Measurements from ENCODE around the gene HEATR1. TPM values are rescaled to one million over a fixed set of nuclear protein-coding genes. Genes with fewer than 3 reads are reported as not detected.

HEATR1 gene
- total and polyA plus RNA-seq, 2 donors from 2014 or later = 2.9 to 34.4 TPM

DNA sequence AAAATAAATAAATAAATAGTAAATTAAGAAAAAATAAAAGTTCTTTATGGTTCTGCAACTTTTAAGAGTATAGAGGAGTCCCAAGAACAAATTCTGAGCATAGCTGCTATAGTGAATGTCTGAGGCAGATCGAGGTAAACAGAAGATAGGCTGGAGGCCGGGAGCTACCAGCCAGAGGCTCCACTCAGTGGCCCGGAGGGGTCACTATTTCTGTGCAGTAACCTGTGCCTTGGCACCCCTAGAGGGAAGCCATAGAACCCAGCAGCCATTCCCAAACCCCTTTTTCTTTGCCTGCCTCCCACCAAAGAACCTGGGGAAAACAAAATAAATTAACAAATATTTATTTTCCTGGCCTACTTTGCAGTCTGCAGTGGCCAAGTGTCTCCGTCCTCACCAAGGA, 38.4 kb upstream of the HEATR1 start:
- H3K4me3 ChIP-seq (ENCODE audit: low read length in 3 of 3) = no peak overlapping the region
- TF ChIP-seq, protein P1, sequence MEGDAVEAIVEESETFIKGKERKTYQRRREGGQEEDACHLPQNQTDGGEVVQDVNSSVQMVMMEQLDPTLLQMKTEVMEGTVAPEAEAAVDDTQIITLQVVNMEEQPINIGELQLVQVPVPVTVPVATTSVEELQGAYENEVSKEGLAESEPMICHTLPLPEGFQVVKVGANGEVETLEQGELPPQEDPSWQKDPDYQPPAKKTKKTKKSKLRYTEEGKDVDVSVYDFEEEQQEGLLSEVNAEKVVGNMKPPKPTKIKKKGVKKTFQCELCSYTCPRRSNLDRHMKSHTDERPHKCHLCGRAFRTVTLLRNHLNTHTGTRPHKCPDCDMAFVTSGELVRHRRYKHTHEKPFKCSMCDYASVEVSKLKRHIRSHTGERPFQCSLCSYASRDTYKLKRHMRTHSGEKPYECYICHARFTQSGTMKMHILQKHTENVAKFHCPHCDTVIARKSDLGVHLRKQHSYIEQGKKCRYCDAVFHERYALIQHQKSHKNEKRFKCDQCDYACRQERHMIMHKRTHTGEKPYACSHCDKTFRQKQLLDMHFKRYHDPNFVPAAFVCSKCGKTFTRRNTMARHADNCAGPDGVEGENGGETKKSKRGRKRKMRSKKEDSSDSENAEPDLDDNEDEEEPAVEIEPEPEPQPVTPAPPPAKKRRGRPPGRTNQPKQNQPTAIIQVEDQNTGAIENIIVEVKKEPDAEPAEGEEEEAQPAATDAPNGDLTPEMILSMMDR (IDR thresholded peaks at IDR 0.05; ENCODE audit: borderline replicate concordance, extremely low read depth, insufficient read depth) = no peak
- H3K4me1 ChIP-seq (ENCODE audit: control insufficient read depth in 2 of 3, insufficient read depth in 2 of 3, low read depth in 1 of 3, low read length in 3 of 3) = no peaks in the 10 kb centered on the region
- FAIRE-seq (no peak), DNase-seq (no peak)
- no peaks in the 10 kb centered on the region for H3K27me3 ChIP-seq (ENCODE audit: control insufficient read depth, insufficient read depth, low read length)
- no peak overlapping the region for H3K9ac ChIP-seq (ENCODE audit: low read length in 3 of 3)
- intact Hi-C loops (cut with DNase I) = no loop called here
- H3K36me3 ChIP-seq (ENCODE audit: control insufficient read depth in 2 of 3, insufficient read depth in 3 of 3, low read length in 3 of 3) = no peaks in the 10 kb centered on the region
- H3K27ac ChIP-seq (ENCODE audit: low read depth in 2 of 2, low read length in 2 of 2) = no peak overlapping the region
- H3K9me3 ChIP-seq (ENCODE audit: control insufficient read depth in 2 of 3, insufficient read depth in 1 of 3, low read length in 3 of 3) = no peaks in the 10 kb centered on the region

DNA sequence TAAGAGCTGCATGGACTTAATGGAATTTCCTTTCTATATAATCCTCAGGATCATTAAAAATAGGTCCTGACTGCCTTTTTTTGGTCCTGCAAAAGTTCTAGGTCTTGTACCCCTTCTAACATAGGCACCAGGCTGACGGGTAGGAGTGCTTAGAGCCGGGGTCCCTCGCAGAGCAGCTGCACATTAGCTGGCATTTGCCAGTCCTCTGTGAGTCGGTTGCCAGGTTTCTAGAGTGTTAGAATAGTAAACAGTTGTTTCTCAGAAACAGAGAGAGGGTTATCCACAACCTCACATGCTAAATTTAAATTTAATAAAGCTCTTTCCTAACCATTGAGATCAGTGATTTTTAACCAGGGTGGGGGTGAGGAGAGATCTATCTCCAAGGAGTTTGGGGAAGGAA, 35.4 kb upstream of the HEATR1 start:
- FAIRE-seq = no peak
- H3K9ac ChIP-seq (ENCODE audit: low read length in 3 of 3) = no peak overlapping the region
- H3K36me3 ChIP-seq (ENCODE audit: control insufficient read depth in 2 of 3, insufficient read depth in 3 of 3, low read length in 3 of 3) = no peaks in the 10 kb centered on the region
- no peak for DNase-seq
- intact Hi-C loops (cut with DNase I) = no loop called here
- no peaks in the 10 kb centered on the region for H3K9me3 ChIP-seq (ENCODE audit: control insufficient read depth in 2 of 3, insufficient read depth in 1 of 3, low read length in 3 of 3)
- no peak overlapping the region for H3K4me3 ChIP-seq (ENCODE audit: low read length in 3 of 3)
- TF ChIP-seq, protein P1 (IDR thresholded peaks at IDR 0.05; ENCODE audit: borderline replicate concordance, extremely low read depth, insufficient read depth) = no peak
- no peaks in the 10 kb centered on the region for H3K4me1 ChIP-seq (ENCODE audit: control insufficient read depth in 2 of 3, insufficient read depth in 2 of 3, low read depth in 1 of 3, low read length in 3 of 3)
- no peak overlapping the region for H3K27ac ChIP-seq (ENCODE audit: low read depth in 2 of 2, low read length in 2 of 2)
- no peaks in the 10 kb centered on the region for H3K27me3 ChIP-seq (ENCODE audit: control insufficient read depth, insufficient read depth, low read length)

DNA sequence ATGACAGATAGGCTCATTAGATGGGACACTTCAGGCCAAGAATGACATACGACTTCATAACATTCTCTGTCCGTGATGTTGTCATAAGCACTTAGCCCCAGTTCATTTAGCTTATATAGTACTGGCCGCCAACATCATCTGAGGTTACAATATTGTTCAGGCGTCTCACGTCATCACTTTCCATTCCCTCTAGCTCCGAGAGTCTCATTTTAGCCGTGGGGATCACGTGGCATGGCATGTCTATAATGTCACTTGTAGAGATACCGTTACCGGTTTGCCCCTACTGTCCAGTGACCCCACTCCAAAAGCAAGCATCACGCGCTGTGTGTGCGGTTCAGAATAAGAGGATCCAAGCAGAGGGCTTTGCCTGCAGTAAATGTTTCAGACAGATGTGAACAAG, 34.6 kb upstream of the HEATR1 start:
- DNase-seq = no peak
- TF ChIP-seq, protein P1 (IDR thresholded peaks at IDR 0.05; ENCODE audit: borderline replicate concordance, extremely low read depth, insufficient read depth) = no peak
- no peak overlapping the region for H3K9ac ChIP-seq (ENCODE audit: low read length in 3 of 3)
- FAIRE-seq = no peak
- intact Hi-C loops (cut with DNase I) = no loop called here
- no peaks in the 10 kb centered on the region for H3K36me3 ChIP-seq (ENCODE audit: control insufficient read depth in 2 of 3, insufficient read depth in 3 of 3, low read length in 3 of 3)
- no peak overlapping the region for H3K27ac ChIP-seq (ENCODE audit: low read depth in 2 of 2, low read length in 2 of 2)
- no peaks in the 10 kb centered on the region for H3K27me3 ChIP-seq (ENCODE audit: control insufficient read depth, insufficient read depth, low read length)
- H3K4me3 ChIP-seq (ENCODE audit: low read length in 3 of 3) = no peak overlapping the region
- H3K4me1 ChIP-seq (ENCODE audit: control insufficient read depth in 2 of 3, insufficient read depth in 2 of 3, low read depth in 1 of 3, low read length in 3 of 3) = no peaks in the 10 kb centered on the region
- no peaks in the 10 kb centered on the region for H3K9me3 ChIP-seq (ENCODE audit: control insufficient read depth in 2 of 3, insufficient read depth in 1 of 3, low read length in 3 of 3)

DNA sequence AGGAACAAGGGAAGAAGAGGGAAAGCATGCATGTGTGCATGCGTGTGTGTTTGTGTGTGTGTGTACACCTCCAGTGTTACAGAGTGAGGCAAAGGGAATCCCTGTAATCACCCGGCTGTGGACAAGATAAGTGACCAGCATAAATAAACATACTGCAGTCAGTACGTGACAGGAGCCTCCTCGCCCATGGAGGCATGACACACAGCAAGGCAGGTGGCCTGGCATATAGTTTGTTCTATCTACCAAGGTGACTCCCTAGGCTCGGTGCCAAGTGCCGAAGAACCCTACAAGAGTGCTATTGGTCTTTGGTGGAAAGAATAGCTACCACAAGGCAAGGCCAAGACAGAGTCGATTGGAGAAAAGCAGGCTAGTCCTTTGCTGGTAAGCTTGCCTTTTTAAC, 31.7 kb upstream of the HEATR1 start:
- H3K27me3 ChIP-seq (ENCODE audit: control insufficient read depth, insufficient read depth, low read length) = no peaks in the 10 kb centered on the region
- intact Hi-C loops (cut with DNase I) = no loop called here
- no peak overlapping the region for H3K4me3 ChIP-seq (ENCODE audit: low read length in 3 of 3)
- TF ChIP-seq, protein P1 (IDR thresholded peaks at IDR 0.05; ENCODE audit: borderline replicate concordance, extremely low read depth, insufficient read depth) = no peak
- no peak overlapping the region for H3K9ac ChIP-seq (ENCODE audit: low read length in 3 of 3)
- FAIRE-seq (no peak), DNase-seq (no peak)
- H3K27ac ChIP-seq (ENCODE audit: low read depth in 2 of 2, low read length in 2 of 2) = no peak overlapping the region
- no peaks in the 10 kb centered on the region for H3K36me3 ChIP-seq (ENCODE audit: control insufficient read depth in 2 of 3, insufficient read depth in 3 of 3, low read length in 3 of 3)
- no peaks in the 10 kb centered on the region for H3K4me1 ChIP-seq (ENCODE audit: control insufficient read depth in 2 of 3, insufficient read depth in 2 of 3, low read depth in 1 of 3, low read length in 3 of 3)
- H3K9me3 ChIP-seq (ENCODE audit: control insufficient read depth in 2 of 3, insufficient read depth in 1 of 3, low read length in 3 of 3) = no peaks in the 10 kb centered on the region

All from kidney (tissue), 14 donors.